Calu3 (cell line): Measurements from ENCODE around the gene SGCA. TPM values are rescaled to one million over a fixed set of nuclear protein-coding genes. Genes with fewer than 3 reads are reported as not detected.

ENCODE experiments used
- BruUV-seq: library from RNA; stranded (reverse); fragments of 400-500 nt; replicated peaks from 2 replicates; lab custom pipeline; 2021; lab: Mats Ljungman, UMichigan
- CTCF ChIA-PET: fragments of 300-600 bp; sonication (Branson Sonifier 250); formaldehyde crosslinking; loops from one replicate; lab custom pipeline; 2022; ENCODE audit warnings: antibody characterized with exemption; lab: Charles Lee
- DNase-seq: peaks from one replicate; pipeline ENCODE4 v3.0.0; 2022
- H3K27ac Mint-ChIP-seq: one replicate; pipeline ENCODE4 v1.8.0; 2022; ENCODE audit warnings: mixed read lengths; ENCODE audit not compliant: unreplicated experiment
- H3K27me3 Mint-ChIP-seq: one replicate; pipeline ENCODE4 v1.8.0; 2022; ENCODE audit warnings: mixed read lengths; ENCODE audit not compliant: unreplicated experiment
- H3K36me3 Mint-ChIP-seq: one replicate; pipeline ENCODE4 v1.8.0; 2022; ENCODE audit warnings: mild to moderate bottlenecking, moderate library complexity, mixed read lengths; ENCODE audit not compliant: insufficient read depth, unreplicated experiment
- H3K4me1 Mint-ChIP-seq: one replicate; pipeline ENCODE4 v1.8.0; 2022; ENCODE audit warnings: mild to moderate bottlenecking, low read depth, mixed read lengths; ENCODE audit not compliant: unreplicated experiment
- H3K4me3 Mint-ChIP-seq: one replicate; pipeline ENCODE4 v1.8.0; 2022; ENCODE audit warnings: mild to moderate bottlenecking, low read depth, moderate library complexity, mixed read lengths; ENCODE audit not compliant: unreplicated experiment
- H3K9me3 Mint-ChIP-seq: one replicate; pipeline ENCODE4 v1.8.0; 2022; ENCODE audit warnings: low read depth, mixed read lengths; ENCODE audit not compliant: unreplicated experiment
- CTCF ChIP-seq: fragments of 200-600 bp; IDR thresholded peaks from one replicate; pipeline ENCODE4 v1.8.0; 2022; ENCODE audit warnings: antibody characterized with exemption; ENCODE audit not compliant: unreplicated experiment
- intact Hi-C: fragments of 100-400 bp; cut with micrococcal nuclease; formaldehyde crosslinking; loops from one replicate; pipeline ENCODE4 v1.10.0; 2022; ENCODE audit not compliant: unreplicated experiment
- total RNA-seq: library from RNA; stranded (reverse); gene quantifications from 2 replicates; pipeline ENCODE4 v1.2.3, GENCODE V29; 2022

SGCA gene
- total RNA-seq, 1 experiment from 2014 or later = not detected

GRCh38 chr17:50218071-50218759 is 52.4 kb downstream of the SGCA start:
- CTCF ChIA-PET = interaction anchor here (0.7 to 2.2 kb wide), 3 partner anchors 17 to 47 kb away, joined by 3 to 13 read pairs (median 4); partner anchors contain the start of gene COL1A1
- DNase-seq = no peak

DNA sequence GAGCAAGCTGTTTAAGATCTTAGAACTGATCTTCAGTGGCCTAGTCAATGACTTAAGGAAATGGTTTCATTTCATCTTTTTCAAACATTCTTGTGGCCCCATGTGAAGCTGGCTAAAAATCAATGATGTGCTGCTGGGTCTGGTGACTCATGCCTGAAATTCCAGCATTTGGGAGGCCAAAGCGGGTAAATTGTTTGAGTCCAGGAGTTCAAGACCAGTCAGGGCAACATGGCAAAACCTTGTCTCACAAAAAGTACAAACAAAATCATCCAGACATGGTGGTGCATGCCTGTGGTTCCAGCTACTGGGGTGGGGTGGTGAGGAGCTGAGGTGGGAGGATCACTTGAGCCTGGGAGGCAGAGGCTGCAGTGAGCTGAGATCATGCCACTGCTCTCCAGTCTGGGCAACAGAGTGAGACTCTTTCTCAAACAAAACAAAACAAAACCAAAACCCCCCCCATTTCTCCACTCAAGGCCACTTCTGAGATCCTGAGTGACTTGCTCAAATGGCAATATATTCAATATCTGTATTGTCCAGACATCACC is 53.0 kb downstream of the SGCA start:
- Mint-ChIP-seq H3K4me1 (peaks cover 51% of the 10 kb centered on the region), H3K36me3 (peaks cover 9% of the 10 kb centered on the region)

More at GRCh38 chr17:50218071-50218759, 52.4 kb downstream of the SGCA start:
- Mint-ChIP-seq H3K4me3 (peak overlapping the region; percentile 47), H3K9me3 (no peaks in the 10 kb centered on the region), H3K4me1 (peaks cover 51% of the 10 kb centered on the region), H3K36me3 (peaks cover 9% of the 10 kb centered on the region), H3K27ac (no peak overlapping the region), H3K27me3 (peaks cover 19% of the 10 kb centered on the region)
- intact Hi-C loops = no loop called here
- TF ChIP-seq CTCF = no peak
- BruUV-seq = no TSS peak

GRCh38 chr17:50219342-50219741 is 53.5 kb downstream of the SGCA start:
- Mint-ChIP-seq H3K27ac (no peak overlapping the region), H3K4me1 (peaks cover 49% of the 10 kb centered on the region), H3K9me3 (peaks cover 2% of the 10 kb centered on the region), H3K36me3 (peaks cover 9% of the 10 kb centered on the region), H3K4me3 (peak overlapping the region; percentile 47), H3K27me3 (peaks cover 12% of the 10 kb centered on the region)
- intact Hi-C loops = no loop called here
- CTCF ChIA-PET = interaction anchor here (0.6 to 2.2 kb wide), 9 partner anchors 17 to 178 kb away, joined by 3 to 13 read pairs (median 3); partner anchors contain the start of genes COL1A1 and LRRC59
- peak; percentile 68 for DNase-seq
- no TSS peak for BruUV-seq
- no peak for TF ChIP-seq CTCF

More for the DNA sequence above, 53.0 kb downstream of the SGCA start:
- H3K27me3 Mint-ChIP-seq = peaks cover 17% of the 10 kb centered on the region
- peak; percentile 73 for DNase-seq
- no TSS peak for BruUV-seq
- intact Hi-C loops = no loop called here
- CTCF ChIA-PET = interaction anchor here (0.6 to 2.2 kb wide), 5 partner anchors 18 to 143 kb away, joined by 3 to 13 read pairs (median 3); partner anchors contain the start of gene COL1A1
- no peak for TF ChIP-seq CTCF
- no peak overlapping the region for H3K27ac Mint-ChIP-seq
- peak overlapping the region; percentile 47 for H3K4me3 Mint-ChIP-seq
- peaks cover 2% of the 10 kb centered on the region for H3K9me3 Mint-ChIP-seq

- Mint-ChIP-seq H3K9me3 (peaks cover 2% of the 10 kb centered on the region), H3K4me3 (no peak overlapping the region), H3K4me1 (peaks cover 43% of the 10 kb centered on the region), H3K27ac (no peak overlapping the region), H3K36me3 (peaks cover 9% of the 10 kb centered on the region), H3K27me3 (peaks cover 5% of the 10 kb centered on the region)
- no peak for TF ChIP-seq CTCF
- no TSS peak for BruUV-seq
- intact Hi-C loops = no loop called here
- no peak for DNase-seq
- CTCF ChIA-PET = interaction anchor here (0.6 to 2.2 kb wide), 7 partner anchors 19 to 177 kb away, joined by 3 to 13 read pairs (median 3); partner anchors contain the start of genes COL1A1 and LRRC59
Observed at GRCh38 chr17:50219939-50220465, 54.2 kb downstream of the SGCA start.
